Measurements from ENCODE around the gene ZNF341.

- no peak for TF ChIP-seq CTCF (IDR thresholded peaks at IDR 0.05)
- no peak for TF ChIP-seq POLR2A (IDR thresholded peaks at IDR 0.05)
Observed at GRCh38 chr20:33689493-33689892, 42.3 kb upstream of the ZNF341 start.
